HepG2 (cell line): ENCODE results near the gene MT1G.

Experiments
- FOSL1 ChIP-seq: sonication (generic); formaldehyde crosslinking; IDR thresholded peaks from 2 replicates; pipeline ENCODE4 v1.9.0; 2021; ENCODE audit warnings: missing genetic modification reagents, borderline replicate concordance
- GABPA ChIP-seq, 2 experiments: IDR thresholded peaks; 2 replicates each; pipeline ENCODE4 v1.6.1; 2011 to 2016; ENCODE audit warnings: low read depth in 2 of 2, low read length in 1 of 2, missing biosample characterization in 1 of 2, missing genetic modification characterization in 1 of 2
- RXRA ChIP-seq: sonication (generic); formaldehyde crosslinking; IDR thresholded peaks from 2 replicates; pipeline ENCODE4 v1.5.1; 2020; ENCODE audit warnings: missing genetic modification reagents
- SAP130 ChIP-seq: IDR thresholded peaks from 2 replicates; pipeline ENCODE4 v1.6.1; 2016; ENCODE audit warnings: low read depth
- TF ChIP-seq, protein P1 (sequence below): sonication (generic); formaldehyde crosslinking; IDR thresholded peaks from 2 replicates; pipeline ENCODE4 v1.8.1; 2023; ENCODE audit warnings: mild to moderate bottlenecking, missing genetic modification reagents
- TF ChIP-seq, protein P2 (sequence below): sonication (generic); formaldehyde crosslinking; IDR thresholded peaks from 2 replicates; pipeline ENCODE4 v1.8.1; 2022; ENCODE audit warnings: mild to moderate bottlenecking, missing genetic modification reagents

DNA sequence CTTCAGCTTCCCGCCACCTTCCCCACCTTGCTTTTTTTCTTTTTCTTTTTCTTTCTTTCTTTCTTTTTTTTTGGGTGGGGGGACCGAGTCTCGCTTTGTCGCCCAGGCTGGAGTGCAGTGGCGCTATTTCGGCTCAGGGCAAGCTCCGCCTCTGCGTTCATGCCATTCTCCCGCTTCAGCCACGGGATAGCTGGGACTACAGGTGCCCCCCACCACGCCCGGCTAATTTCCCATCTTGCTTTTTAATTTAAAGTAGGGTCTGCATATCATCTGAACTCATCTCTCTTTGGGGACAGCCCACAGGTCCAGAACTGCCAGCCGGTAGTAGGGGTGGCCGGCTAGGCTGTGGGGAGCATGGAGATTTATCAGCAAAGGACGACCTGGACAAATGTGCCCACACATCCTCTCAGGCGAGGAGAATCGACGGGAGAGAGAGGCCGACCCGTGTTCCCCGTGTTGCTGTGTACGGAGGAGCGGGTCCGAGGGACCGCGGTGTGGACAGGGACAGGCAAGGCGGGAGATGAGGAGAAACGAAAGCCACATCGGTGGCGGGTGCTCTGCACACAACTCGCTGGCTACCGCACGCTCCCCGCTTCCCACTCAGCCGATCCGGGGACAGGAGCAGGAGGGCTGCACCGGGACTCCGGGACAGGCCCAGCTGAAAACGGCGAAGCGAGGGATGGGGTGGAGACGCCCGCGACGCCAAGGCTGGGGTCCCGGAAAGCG is 33.0 kb downstream of the MT1G start:
- TF ChIP-seq RXRA (CRISPR knock-in tag): no peak
- TF ChIP-seq, protein P1, sequence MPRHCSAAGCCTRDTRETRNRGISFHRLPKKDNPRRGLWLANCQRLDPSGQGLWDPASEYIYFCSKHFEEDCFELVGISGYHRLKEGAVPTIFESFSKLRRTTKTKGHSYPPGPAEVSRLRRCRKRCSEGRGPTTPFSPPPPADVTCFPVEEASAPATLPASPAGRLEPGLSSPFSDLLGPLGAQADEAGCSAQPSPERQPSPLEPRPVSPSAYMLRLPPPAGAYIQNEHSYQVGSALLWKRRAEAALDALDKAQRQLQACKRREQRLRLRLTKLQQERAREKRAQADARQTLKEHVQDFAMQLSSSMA: no peak
- TF ChIP-seq SAP130 (CRISPR knock-in tag): no peak
- TF ChIP-seq, protein P2, sequence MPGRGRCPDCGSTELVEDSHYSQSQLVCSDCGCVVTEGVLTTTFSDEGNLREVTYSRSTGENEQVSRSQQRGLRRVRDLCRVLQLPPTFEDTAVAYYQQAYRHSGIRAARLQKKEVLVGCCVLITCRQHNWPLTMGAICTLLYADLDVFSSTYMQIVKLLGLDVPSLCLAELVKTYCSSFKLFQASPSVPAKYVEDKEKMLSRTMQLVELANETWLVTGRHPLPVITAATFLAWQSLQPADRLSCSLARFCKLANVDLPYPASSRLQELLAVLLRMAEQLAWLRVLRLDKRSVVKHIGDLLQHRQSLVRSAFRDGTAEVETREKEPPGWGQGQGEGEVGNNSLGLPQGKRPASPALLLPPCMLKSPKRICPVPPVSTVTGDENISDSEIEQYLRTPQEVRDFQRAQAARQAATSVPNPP (CRISPR knock-in tag): no peak
- TF ChIP-seq FOSL1: no peak
- TF ChIP-seq GABPA (IDR thresholded peaks at IDR 0.05; ENCODE audit: low read depth, low read length): no peak
- TF ChIP-seq GABPA (CRISPR knock-in tag; IDR thresholded peaks at IDR 0.05; ENCODE audit: low read depth): no peak
